Measurements from ENCODE around the gene ADSL.
"Not testable (repeated sequence)": the region's sequence is repeated elsewhere in the genome, so short reads cannot be mapped to it uniquely, and the experiment has no call there.

Gene ADSL

DNA sequence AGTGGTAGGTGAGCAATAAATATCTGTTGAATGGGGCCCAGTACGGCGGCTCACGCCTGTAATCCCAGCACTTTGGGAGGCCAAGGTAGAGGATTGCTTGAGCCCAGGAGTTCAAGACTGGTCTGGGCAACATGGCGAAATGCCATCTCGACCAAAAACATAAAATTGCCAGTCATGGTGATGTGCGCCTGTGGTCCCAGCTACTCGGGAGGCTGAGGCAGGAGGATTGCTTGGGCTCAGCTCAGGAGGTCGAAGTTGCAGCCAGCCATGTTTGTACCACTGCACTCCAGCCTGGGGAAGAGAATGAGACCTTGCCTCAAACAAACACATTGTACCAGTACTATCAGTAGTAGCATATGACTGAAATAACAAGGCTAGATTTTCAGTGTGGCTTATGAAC is 28.3 kb downstream of the ADSL start:
- no peak for DNase-seq

DNA sequence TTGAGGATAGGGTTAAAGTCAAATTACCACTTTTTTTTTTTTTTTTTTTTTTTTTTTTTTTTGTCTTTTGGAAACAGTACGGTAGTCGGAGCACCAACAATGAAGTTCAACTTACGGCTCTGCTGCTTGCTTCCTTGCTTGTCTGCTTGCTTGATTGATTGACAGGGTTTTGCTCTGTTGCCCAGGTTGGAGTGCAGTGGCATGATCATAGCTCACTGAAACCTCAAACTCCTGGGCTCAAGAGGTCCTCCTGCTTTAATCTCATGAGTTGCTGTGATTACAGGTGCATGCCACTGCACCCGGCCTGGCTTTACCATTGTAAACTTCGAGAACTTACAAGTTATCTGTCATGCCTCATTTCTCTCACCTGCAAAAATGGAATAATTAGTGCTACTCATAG is 29.8 kb downstream of the ADSL start:
- DNase-seq, result no peak

DNA sequence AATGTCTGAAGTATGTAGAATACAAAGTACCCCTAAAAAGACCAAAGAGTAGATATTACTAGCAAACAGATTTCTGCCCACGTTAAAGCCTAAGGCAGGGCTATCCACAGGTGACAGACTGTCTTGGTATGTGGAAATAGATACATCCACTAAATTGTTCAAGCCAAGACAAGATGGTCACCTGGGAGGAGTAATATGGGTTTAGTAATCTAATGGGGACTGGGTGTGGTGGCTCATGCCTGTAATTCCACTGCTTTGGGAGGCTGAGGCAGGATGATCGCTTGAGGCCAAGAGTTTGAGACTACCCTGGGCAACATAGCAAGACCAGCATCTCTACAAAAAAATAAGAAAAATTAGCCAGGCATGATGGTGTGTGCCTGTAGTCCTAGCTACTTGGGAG is 31.6 kb downstream of the ADSL start:
- DNase-seq, result no peak

DNA sequence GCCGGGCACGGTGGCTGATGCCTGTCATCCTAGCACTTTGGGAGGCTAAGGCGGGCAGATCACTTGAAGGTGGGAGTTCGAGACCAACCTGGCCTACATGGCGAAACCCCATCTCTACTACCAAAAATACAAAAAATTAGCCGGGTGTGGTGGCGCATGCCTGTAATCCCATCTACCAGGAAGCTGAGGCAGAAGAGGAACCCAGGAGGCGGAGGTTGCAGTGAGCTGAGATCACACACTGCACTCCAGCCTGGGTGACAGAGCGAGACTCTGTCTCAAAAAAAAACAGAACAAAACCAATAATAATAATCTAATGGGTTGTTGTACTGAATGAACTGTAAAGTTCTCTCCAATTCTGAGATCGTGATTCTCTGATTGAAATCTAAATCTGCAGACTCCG is 32.1 kb downstream of the ADSL start:
- DNase-seq, result not testable (repeated sequence)

DNA sequence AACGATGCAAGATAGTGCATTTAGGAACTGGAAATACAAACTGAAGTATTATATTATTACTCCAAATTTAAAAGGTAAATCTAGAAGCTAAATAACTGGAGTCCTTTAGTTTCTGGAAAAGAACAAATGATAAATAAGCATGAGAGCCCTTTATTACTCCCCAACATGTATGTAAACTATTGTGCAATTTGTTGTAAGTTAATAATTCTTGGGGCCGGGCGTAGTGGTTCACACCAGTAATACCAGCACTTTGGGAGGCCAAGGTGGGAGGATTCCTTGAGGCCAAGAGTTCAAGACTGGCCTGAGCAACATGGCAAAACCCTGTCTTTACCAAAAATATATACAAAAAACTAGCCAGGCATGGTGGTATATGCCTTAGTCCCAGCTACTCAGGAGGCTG is 35.2 kb downstream of the ADSL start:
- DNase-seq, result no peak

DNA sequence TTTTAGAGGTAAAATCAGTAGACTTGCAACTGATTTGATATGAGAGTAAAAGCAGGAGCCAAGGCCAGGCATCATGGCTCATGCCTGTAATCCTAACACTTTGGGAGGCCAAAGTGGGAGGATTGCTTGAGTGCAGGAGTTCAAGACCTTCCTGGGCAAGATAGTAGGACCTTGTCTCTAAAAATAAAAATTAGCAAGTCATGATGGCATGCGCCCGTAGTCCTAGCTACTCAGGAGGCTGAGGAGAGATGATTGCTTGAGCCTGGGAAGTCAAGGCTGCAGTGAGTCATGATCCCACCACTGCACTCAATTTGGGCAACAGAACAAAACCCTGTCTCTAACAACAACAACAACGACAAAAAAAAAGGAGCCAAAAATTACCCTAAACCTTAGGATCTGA is 37.6 kb downstream of the ADSL start:
- peak; percentile 73 for DNase-seq

DNA sequence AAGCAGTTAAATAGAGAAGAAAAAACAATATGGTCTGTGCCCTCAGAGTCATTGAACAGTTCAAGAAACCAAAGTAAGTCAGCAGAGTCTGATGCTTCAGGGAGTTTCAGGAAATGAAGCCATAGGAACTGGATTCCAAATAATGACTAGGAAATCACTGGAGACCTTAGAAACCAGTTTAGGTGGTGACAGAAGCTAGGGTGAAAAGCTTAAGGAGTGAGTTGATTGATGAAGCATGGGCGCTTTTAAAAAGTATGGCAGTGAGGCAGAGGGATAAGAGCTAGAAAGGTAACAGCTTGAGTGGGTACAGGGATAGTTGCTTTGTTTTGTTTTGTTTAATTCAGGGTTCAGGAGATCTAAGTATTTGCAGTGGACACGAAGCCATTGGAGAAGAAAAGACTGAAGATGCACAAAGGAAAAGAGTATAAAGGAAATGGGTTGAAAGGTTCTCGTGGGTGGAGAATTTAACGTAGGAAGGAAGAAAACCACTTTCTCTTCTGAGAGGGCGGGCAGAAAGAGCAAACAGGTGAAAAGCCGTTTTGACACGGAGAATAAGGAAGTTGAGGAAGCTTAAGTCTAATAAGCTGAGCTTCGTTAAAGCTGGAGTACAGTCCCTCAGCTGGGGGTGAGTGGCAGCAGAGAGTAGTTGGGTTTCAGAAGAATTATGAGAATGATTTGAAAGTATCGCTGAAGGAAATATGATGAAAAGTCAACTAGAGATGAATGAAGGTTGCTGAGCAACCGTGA is 38.9 kb downstream of the ADSL start:
- DNase-seq, result no peak

DNA sequence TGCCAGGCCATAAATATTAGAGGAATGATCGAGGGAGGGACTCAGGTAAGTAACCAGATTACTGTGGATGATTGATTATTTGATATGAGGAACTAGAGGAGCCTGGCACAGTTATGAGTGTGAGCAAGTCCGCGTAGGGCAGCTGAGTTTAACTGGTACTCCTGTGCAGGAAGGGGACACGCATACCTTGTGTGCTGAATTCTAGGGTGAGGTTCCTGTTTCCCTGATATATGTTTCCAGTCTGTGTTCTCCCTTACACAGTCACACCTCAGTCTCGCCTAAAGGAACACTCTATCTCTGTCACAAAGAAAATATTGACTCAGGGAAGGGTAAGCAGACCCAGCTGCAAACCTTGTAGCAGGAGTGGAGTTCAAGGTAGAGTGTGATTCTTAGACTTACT is 41.4 kb downstream of the ADSL start:
- DNase-seq, result no peak

DNA sequence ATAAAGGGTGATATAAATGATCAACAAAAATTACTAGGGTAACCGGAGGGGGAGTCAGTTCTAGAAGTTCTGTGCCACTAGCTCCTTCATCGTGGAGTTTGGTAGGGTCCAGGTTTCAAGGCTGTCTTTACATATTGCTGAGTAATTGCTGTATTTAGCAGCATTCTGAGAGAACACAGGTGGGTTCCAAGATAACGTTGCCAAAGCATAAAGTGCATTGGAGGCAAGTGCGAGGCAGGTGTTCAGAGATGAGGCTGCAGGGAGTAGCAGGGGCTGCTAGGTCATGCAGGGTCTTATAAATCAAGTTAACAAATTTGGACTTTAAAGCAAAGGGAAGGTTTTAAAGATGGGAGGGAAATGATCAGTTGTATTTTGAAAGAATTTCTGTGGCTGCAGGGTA is 41.9 kb downstream of the ADSL start:
- no peak for DNase-seq

DNA sequence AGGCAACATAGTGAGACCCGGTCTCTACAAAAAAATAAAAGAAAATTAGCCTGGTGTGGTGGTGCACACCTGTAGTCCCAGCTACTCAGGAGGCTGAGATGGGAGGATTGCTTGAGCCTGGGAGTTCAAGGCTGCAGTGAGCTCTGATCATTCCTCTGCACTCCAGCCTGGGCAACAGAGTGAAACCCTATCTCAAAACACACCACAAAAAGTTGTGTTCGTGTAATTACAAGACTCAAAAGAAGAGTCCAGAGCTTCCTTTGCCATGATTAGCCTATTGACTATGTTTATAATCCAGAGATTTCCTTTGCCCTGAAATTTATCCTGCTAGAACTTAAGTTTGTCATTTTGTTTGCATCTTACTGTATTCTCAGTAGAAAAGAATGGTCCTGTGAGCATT is 45.1 kb downstream of the ADSL start:
- DNase-seq, result no peak

DNA sequence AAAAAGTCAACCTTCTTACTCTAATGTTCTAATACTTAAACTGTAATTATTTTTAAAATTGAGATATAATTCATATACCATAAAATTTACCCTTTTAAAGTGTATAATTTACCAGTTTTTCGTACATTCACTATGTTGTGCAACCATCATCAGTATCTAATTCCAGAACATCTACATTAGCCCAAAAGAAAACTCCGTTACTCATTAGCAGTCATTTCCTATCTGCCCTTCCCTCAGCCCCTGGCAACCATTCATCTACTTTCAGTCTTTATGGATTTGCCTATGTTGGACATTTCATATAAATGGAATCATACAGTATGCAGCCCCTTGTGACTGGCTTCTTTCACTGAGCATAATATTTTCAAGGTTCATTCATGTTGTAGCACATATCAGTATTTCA is 46.3 kb downstream of the ADSL start:
- DNase-seq, result no peak

DNA sequence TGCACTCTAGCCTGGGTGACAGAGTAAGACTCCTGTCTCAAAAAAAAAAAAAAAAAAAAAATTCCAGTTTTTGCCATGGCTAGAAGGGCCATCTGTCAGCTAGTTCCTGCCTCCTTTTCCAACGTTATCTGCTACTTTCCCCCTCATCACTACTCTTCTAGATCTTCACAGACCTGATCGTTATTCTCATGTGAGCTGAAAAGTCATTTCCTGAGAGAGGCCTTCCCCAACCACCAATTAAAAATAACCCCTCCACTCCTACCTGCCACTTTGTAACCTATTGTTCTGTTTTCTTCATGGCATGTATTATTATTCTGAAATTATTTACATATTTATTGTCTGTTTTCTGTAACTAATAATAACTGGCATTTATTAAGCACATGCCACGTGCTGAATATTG is 48.3 kb downstream of the ADSL start:
- DNase-seq, result no peak

DNA sequence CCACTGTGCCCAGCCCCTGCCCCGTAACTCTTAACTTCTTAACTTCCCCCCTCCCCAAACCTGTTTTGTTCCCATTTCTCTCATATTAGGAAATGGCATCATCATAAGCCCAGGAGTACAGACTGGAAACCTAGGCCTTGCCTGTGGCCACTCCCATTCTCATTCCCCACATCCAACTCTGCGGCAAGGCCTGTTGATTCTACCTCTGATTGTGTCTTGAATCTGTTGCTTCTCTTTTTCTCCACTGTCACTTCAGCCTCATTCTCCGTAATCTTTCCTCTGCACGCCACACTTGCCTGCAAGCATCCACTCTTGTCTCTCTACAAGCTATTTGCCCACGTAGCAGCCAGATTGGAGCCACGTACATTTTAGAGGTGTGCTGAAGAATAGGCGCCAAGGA is 49.3 kb downstream of the ADSL start:
- no peak for DNase-seq

DNA sequence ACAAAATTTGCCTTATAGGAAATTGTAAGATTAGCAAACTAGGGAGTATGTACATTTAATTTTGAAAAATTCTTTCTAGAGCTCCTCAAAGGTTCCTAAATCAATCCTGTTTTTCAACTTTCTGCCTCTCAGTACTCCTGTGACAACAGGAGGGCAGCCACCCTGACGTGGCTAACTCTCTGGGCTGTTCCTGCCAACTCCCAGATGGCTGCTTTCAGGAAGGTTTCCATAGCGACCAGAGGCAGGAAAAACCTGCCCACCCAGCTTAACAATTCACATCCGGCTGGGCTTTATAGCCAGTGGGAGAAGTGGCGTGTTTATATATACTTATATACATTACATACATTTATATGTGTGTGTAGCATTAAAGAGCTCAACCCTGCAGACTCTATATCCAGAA is 50.6 kb downstream of the ADSL start:
- peak; percentile 91 for DNase-seq

DNA sequence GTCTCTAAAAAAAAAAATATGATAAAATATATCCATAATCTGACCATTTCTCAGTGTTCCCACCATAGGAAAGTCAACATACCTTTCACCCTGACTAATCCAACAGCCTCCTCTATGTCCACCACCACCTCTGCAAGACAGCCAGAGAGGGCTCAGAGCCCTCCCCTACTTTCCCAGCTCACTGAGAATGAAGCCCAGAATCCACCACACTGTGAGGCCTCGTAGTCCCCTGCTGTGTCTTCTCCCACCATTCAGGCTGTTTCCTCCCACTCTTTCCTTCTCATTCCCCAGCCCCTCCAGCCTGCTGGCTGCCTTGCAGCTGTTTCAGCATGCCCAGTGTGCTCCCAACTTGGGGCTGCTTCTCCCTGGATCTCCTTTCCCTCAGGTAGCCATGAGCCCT is 51.1 kb downstream of the ADSL start:
- no peak for DNase-seq

DNA sequence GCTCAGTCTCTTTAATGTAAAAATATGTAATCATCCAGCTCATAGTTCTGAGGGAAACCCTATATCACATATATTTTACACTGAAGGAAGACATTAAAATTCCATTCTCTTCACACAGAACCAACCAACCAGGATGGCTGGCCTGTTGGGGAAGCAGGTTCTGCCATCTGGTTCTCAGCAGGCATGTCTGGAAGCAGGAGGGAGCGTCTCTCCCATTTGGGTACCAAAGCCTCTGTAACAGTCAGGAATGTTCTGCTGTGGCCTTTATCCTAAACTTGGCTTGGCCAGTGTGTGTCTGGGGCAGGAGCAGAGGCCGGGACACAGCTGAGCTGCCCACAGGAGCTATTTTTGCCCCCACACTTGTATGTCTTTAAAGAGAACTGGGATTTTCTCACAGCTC is 53.3 kb downstream of the ADSL start:
- no peak for DNase-seq

DNA sequence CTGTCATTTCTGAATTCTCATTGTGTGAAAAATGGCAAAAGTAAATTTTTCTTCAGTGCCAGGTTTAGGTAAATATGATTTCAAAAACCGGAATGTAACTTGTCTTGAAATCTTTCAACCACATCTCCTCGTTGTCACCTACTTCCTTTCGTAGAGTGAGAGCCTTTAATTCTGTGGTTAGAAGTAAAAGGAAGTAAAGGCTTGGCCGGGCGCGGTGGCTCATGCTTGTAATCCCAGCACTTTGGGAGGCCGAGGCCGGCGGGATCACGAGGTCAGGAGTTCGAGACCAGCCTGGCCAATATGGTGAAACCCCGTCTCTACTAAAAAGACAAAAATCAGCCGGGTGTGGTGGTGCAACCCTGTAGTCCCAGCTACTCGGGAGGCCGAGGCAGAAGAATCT is 53.9 kb downstream of the ADSL start:
- DNase-seq, result no peak

DNA sequence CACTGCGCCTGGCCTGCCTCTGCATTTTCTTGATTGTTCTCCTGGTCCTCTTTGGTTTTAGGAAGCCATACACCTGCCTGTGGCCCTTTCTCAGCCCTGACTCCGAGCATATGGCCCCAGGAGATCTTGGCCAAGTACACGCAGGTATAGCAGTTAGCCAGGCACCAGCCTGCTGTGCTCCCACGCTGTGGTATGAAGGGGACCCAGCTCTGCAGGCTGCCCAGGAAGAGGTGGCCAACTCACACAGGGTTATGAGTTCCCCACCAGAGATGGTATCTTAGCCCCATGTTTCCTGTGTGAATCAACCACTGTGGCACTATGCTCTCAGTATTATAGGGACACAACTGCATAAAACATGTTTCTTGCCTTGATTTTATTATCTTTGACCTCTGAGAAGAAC is 55.2 kb downstream of the ADSL start:
- DNase-seq, result no peak

DNA sequence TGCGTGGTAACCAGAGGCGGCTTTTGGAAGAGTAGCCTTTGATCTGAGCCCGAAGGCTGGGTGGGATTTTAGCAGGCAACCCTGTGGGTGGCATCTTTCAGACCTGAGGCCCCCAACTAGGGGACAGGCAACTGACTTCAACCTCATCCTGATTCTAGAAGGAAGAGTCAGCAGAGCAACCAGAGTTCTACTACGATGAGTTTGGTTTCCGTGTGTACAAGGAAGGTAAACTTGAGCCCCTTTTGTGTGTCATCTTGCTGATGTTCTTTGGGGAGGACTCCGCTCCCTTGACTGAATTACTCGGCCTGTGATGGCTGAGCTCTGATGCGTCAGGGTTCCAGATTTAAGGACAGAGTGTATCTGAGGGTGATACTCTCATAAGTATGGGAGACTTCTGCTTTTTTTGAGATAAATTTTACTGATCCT is 55.7 kb downstream of the ADSL start:
- DNase-seq, result no peak

DNA sequence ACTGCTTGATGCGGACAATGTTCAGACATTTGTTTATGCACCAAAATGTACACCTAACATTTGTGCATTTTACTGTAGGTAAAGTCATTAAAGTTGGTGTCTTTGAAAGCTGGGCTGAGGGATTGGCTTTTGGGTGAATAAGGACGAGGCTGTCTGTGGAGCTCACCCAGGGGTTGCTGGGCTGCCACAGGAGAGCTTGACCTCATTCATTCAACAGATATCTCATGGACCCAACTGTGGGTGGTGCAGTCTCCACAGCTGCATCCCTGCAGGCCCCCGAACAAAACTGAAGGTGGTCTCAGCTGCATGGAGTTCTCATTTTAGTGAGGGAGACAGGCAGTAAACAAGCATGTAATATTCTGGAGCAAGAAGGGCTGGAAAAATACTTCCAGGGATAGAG is 56.8 kb downstream of the ADSL start:
- no peak for DNase-seq

DNA sequence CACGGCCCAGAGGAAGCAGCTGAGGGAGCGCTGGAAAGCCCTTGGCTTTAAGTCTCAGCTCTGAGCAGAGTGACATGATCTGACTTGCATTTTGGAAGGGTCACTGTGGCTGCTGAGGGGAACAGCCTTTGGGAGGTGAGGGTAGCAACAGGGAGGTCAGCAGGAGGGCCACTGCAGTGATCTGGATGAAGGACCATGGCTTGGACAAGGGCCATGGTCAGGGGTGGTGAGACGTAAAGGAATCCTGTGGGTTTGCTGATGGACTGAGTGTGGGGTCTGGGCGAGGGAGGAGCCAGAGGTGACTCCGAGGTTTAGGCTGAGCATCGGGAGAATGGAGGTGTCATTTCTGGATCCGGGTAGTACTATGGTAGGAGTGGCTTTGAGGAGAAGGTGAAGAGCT is 57.4 kb downstream of the ADSL start:
- no peak for DNase-seq

DNA sequence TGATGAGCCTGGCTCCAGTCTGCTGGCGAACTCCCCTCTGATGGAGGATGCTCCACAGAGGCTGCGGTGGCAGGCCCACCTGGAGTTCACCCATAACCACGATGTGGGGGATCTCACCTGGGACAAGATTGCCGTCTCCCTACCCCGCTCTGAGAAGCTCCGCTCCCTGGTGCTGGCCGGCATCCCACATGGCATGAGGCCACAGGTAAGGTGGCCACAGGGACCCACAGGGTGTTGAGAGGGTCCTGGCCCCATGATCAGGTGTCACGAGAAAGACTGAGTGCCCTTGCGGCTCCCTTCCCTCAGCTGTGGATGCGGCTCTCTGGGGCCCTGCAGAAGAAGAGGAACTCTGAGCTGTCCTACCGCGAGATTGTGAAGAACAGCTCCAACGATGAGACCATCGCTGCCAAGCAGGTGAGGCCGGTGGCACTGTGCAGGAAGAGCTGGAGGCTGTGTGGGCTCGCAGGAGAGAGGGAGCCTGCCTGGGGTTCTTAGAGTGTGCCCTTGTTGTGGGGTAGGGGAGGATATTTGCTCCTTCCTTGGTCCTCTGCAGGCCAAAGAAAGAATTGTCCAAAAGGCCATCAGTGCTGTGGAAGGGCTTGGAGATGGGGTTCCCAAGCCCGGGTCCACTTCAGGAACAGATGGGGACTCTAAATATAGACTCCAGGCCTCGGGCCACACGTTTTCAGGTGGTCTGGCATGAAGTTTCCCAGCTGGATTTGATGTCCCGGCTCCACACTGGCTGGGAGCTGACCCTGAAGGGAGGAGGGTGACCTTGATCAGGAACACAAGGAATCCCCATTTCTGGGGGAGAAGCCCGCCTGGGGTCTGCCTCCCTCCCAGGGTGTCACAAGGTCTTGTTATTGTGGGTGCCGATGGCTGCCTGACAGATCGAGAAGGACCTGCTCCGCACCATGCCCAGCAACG is 58.2 kb downstream of the ADSL start:
- no peak for DNase-seq

DNA sequence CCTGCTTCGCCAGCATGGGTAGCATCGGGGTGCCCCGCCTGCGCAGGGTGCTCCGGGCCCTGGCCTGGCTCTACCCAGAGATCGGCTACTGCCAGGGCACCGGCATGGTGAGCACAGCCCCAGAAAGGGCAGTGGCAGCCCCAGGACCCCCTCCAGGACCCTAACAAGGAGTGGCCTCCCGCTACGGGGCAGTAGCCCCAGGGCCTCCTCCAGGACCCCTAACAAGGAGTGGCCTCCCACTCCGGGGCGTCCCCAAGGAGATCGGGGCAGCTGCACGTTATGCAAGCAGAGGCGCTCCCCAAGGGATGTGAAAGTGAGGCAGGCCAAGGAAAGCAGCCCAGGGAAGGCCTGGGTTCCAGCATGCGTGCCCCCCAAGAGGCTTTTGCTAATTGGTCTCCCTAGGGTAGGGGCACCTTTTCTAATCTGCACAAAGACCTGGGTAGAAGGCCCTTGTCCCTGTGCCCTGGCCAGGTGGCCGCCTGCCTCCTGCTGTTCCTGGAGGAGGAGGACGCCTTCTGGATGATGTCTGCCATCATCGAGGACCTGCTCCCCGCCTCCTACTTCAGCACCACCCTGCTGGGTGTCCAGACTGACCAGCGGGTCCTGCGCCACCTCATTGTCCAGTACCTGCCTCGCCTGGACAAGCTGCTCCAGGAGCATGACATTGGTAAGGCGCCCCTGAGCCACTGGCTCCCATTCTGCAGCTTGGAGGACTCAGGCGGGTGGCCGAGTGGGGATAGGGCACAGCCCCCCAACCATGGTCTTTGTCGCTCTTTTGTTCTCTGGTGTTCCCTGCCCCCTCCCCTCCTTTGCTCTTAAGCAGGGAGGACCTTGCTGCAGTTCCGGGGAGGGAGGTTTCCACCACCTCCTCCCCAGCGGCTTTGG is 59.1 kb downstream of the ADSL start:
- no peak for DNase-seq

Measured in islet precursor cell (in vitro differentiated cells).